Amniotic epithelial cell (primary cell): ENCODE data around the gene ARRDC2.
"Not testable (repeated sequence)": the region's sequence is repeated elsewhere in the genome, so short reads cannot be mapped to it uniquely, and the experiment has no call there.

ENCODE experiments used
- DNase-seq: peaks from one replicate; pipeline ENCODE4 v3.0.0-alpha.2; 2010; ENCODE audit warnings: low read depth

The ARRDC2 gene

DNA sequence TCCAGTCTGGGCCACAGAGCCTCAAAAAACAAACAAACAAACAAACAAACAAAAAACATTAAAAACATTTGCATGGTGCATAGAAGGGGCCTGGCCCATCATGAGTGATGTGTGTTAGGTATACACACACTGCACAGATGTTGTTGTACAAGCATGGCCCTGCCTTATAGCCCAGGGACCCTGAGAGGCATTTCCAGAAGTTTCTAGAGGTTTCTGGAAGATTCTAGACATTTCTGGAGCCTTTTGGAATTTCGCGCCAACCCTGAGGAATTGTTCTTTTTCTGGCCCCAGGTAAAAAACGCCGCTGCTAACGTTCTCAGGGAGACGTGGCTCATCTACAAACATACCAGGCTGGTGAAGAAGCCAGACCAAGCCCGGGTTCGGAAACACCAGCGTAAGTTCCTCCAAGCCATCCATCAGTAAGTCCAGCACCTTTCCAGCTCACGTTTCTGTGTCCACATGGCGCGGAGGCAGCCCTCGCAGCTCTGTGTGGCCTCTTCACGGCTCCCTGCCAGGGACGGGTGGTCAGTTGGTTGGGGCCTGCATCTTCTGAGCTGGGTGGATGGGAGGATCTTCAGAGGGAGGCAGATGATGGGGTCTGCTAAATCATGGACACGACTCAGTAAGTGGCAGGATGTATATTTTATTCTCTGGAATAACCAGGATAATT, 18.4 kb upstream of the ARRDC2 start:
- no peak for DNase-seq

DNA sequence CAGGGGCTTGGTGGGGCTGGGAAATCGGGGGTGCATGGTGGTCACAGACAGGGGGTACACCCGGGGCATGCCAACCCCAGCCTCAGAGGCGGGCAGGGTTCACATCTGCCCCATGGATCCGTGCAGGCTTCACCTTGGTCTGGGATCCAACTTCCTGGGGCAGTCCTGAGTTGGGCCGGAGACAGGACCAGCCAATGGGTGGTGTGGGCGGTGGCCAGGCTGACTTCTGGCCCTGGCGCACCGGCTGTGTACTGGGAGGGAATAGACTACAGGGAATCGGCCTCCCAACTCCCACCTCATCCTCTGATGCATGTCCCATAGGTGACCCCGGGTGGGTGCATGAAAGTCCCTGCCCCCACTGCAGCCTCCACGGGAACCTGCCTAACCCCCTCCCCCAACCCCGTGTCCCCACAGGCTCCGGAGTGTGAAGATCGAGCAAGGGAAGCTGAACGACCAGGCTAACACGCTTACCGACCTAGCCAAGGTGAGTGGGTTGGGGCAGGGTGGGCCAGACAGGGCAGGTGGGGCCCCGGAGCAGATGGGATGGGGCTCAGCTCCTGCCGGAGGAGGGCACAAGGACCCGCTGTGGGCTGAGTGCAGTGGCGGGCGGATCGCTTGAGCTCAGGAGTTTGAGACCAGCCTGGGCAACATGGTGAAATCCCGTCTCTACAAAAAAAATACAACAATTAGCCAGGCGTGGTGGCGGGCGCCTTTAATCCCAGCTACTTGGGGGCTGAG, 14.7 kb upstream of the ARRDC2 start:
- no peak for DNase-seq

DNA sequence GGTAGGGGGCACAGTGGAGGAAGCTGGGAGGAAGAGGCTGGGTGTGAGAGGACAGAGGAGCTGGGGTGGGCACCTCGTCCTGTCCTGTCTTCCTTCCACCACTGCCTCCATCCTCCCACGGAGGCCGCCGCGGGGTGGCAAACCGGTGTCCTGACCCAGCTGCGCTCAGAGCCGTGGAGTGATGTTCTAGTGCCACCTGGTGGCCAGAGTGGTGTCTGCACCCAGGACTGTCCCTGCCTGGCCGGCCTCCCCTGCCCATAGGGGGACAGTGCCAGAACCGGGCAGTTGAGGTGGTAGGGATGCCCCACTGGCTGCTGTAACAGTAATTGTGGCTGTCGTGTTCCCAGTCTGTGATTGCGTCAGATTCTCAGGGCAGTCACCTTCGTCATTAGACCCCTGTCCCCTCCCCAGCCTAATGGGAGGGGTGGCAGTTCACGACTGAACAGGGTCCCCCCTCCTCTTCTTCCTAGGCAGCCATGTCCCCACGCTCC, 11.1 kb upstream of the ARRDC2 start:
- DNase-seq = peak; percentile 48

DNA sequence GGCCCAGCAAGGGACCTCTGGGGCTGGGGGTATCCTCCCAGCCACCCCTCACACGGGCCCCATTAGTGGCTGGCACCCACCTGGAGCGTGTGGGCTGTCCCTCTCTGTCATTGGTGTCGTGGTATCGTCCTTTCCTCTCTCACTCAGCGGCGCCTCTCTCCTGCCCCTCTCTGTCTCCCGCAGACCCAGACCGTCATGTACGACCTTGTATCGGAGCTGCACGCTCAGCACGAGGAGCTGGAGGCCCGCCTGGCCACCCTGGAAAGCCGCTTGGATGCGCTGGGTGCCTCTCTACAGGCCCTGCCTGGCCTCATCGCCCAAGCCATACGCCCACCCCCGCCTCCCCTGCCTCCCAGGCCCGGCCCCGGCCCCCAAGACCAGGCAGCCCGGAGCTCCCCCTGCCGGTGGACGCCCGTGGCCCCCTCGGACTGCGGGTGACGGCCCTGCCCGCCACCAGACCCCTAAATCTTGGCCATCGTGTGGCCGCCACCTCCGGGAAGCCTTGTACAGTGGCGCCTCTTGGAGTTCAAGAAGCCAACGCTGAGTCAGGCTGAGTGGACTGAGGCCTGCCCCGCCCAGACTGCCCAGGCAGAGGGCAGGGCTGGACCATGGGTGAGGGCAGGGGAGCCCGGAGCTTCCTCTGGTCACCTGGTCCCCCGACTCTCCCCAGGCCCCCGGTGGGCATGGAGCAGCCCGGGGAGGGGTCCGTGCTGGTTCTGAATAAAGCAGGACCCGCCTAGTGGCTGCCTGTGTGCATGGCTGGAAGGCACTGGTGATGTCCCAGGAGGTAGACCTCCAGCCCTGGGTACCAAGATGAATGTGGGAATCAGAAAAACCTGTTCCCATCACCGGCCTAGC, 9.8 kb upstream of the ARRDC2 start:
- peak; percentile 25 for DNase-seq

DNA sequence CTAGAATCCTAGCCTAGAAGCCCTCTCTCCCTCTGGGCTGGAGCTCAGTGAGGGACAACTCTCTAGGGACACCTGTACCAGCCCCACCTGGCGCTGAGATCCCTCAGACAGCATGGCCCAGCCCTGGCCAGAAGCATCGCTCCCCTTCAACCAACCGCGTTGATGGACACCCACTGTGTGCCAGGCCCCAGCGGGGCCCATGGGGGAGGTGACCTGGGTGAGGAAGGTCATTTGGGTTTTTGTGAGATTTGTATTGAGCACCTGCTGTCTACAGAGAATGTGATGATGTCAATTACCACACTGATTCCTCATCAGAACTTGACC, 9.2 kb upstream of the ARRDC2 start:
- no peak for DNase-seq

DNA sequence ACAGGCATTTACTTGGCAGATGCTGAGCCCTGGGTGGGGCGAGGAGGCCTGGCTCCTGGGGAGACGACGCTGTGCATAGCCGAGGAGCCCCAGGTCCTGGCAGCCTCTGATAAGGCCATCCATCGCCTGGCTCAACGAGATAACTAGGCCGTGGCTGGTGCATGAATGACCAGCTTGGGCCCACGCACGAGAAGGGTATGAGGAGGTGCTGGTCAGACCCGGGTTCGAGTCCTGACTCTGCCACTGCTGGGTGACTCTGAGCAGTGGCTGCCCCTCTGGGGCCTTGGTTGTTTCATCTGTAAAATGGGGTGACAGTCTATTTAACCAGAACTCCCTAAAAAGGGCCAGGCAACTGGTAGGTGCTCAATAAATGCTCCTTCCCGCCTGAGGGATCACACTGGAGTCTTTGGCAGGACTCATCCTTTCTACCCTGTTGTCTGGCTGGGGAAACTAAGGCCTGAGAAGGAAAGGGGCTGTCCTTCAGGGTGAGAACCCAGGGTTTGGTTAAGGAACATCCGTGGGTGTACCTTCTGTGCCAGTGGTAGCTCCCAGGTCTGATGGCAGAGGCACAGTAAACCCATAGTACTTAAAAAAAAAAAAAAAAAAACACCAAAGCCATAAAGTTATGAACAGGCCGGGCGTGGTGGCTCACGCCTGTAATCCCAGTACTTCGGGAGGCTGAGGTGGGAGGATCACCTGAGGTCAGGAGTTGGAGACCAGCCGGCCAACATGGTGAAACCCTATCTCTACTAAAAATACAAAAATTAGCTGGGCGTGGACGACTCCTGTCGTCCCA, 8.1 kb upstream of the ARRDC2 start:
- DNase-seq = no peak

DNA sequence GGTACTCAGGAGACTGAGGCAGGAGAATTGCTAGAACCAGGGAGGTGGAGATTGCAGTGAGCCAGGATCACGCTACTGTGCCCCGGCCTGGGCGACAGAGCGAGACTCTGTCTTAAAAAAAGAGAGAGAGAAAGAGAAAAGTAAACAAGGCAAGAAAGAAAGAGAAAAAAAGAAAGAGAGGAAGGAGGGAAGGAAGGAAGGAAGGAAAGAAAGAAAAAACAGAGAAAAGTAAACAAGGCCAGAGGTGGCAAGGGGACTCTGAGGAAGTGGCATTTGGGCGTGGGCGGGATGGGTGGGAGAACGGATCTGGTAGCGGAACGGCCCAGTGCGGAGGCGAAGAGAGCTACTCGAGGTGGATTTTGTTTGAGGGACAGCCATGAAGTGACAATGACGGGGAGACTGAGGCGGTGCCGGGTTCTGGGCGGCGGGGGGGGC, 7.5 kb upstream of the ARRDC2 start:
- no peak for DNase-seq

DNA sequence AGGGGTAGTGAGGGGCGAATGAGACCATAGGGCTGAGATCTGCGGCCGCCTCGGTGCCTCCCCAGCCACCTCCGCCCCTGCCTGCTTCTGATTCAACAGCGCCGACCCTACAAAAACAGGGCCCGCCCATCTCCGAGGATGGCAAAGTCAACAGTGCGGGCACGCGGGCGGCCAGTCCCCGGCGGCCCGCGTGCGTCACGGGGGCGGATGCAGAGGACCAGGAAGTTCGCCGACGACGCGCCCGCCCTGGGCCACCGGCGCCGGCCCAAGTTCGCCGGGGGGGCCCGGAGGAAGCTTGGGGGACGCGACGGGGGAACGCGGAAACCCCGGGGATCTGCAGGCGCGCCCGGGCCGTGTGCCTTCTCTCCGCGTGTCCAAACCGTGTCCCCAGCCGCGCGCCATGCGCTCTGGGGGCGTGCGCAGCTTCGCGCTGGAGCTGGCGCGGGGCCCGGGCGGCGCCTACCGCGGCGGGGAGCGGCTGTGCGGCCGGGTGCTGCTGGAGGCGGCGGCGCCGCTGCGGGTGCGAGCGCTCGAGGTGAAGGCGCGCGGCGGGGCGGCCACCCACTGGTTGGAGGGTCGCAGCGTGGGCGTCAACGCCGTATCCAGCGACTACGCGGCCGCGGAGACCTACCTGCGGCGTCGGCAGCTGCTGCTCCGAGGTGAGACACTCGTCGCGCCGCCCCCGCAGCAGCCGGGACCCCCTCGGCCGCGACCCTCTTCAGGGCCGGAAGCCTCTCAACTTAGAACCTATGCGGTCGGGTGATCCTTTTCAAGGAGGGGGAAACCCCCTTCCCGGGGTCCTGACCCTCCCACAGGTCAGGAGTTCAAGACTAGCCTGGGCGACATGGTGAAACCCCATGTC, 6.8 kb upstream of the ARRDC2 start:
- peak; percentile 34 for DNase-seq

DNA sequence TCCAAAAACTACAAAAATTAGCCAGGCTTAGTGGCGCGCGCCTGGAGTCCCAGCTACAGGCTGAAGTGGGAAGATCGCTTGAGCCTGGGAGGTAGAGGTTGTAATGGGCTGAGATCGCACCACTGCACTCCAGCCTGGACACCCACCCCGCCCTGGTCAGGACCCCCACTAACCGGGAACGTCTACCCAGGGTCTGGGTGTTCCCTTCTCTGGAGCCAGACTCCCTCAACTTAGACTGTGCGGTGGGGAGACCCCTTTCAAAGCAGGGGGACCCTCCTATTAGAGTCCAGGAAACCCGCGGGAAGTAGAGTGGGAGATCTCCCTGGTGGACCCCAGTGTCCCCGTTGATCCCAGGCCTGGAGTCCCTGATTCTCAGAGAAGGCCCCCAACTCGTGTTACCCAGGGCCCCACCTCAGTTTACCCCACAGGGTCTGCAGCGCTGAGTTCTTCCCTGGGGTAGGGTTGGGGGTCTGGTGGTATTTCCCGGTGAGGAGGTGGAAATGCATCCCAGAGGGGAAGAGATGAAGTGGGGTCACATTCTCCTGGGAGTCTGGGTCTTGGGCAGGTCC, 6.1 kb upstream of the ARRDC2 start:
- DNase-seq = no peak

DNA sequence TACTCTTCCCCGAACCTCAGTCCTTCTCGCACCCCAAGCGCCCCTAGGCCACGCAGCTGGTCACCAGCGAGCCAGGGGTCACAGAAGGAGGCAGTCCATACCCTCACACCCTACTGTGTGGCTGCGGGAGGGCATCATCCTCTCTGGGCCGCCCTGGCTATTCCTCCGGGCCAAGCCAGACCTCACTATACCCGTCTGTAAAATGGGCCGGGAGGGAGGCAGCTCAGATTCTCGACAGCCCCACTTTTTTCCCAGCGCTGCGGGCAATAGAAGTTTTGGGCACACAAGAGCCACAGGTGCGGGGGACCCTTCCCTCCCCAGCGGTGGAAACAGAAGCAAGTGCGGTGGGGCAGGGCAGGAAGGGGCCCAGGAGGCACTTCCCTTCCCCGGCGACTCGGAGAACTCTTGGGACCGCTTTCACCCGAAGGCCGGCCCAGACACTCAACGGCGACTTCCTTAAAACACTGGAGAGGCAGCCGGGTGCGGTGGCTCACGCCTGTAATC, 5.6 kb upstream of the ARRDC2 start:
- DNase-seq = no peak

DNA sequence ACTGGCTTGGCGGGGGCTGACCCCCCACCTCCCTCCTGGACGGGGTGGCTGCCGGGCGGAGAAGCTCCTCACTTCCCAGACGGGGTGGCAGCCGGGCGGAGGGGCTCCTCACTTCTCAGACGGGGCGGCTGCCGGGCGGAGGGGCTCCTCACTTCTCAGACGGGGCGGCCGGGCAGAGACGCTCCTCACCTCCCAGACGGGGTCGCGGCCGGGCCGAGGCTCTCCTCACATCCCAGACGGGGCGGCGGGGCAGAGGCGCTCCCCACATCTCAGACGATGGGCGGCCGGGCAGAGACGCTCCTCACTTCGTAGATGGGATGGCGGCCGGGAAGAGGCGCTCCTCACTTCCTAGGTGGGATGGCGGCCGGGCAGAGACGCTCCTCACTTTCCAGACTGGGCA, 2.2 kb upstream of the ARRDC2 start:
- DNase-seq = not testable (repeated sequence)

DNA sequence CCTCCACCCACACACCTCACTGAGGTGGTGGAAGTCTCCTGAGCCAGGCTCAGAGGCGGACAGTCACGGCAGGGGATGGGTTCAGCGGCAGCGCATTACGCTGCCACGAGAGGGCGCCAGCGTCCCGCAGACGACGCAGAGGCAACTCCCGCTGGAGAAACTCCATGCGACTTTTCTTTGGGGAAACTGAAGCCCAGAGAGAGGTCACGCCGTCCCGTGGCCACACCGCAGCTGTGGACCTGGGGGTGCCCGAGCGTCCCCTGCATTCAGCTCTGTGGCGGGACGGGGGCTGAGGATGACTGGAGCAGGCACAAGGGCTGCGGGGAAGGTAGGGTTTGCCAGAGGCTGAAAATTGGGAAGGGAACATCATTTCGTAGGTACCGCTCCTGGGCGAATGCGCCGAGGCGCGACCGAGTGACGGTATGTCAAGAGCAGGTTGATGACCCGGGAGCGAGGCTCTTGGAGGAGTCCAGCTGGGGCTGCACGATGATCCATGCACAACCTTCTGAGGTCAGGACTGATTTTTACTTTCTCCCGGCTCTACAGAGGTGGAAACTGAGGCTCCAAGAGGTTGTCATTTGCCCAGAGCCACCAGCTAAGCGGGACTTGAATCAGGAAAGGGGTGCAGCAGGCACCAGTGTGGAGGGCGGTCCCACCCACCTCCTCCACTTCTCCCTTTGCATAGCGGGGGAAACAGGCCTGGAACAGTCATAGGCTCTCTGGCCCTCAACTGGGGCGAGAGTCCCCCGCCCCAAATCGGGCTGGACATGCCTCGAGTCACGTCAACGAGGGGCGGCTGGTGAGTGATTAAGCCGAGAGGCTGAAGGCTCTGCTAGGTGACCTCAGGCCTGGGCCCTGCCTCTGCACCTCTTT, 690 bp upstream of the ARRDC2 start:
- DNase-seq = peak; percentile 50

DNA sequence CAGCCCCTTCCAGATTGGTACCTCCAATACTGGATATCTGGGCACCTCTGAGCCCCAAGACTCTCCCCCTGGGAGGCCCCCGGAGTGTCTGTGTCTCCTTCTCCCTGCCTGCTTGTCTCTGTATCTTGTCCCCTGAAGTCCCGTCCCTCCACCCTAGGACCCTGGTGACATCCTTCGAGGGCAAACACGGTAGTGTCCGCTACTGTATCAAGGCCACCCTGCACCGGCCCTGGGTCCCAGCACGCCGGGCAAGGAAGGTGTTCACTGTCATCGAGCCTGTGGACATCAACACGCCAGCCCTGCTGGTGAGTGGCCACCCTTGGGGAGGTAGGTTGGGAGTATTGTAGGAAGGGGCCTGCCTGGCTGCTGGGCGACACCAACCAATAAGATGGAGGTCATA, 844 bp downstream of the ARRDC2 start:
- DNase-seq = no peak

DNA sequence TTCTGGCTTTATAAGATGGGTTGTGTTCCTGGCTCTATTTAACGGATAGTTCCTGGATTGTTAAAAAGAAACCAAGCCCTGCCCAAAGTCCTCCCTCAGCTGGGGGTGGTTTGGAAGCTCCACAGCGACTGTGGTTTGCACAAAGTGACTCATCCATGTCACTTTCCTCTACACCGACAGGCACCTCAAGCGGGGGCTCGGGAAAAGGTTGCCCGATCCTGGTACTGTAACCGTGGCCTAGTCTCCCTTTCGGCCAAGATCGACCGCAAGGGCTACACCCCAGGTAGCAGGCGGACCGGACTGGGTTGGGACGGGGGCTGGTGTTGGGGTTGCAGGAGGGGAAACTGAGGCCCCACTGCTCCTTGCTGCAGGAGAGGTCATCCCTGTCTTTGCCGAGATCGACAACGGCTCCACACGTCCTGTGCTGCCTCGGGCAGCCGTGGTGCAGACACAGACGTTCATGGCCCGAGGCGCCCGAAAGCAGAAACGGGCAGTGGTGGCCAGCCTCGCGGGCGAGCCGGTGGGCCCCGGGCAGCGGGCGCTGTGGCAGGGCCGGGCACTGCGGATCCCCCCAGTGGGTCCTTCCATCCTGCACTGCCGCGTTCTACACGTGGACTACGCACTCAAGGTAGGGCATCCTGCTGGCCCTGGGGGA, 1.6 kb downstream of the ARRDC2 start:
- no peak for DNase-seq

DNA sequence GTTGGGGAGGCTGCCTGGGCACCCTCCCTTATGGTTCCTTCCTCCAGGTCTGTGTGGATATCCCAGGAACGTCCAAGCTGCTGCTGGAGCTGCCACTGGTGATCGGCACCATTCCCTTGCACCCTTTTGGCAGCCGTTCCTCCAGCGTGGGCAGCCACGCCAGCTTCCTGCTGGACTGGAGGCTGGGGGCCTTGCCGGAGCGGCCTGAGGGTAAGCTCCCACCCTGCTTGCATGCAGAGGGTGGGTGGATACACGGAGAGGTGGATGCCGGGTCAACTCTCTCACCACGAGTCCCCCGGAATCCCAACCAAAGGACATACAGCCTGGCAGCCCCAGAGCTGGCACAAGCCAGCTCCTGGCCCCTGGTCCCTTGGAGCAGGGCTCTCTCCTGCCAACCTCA, 2.2 kb downstream of the ARRDC2 start:
- no peak for DNase-seq

DNA sequence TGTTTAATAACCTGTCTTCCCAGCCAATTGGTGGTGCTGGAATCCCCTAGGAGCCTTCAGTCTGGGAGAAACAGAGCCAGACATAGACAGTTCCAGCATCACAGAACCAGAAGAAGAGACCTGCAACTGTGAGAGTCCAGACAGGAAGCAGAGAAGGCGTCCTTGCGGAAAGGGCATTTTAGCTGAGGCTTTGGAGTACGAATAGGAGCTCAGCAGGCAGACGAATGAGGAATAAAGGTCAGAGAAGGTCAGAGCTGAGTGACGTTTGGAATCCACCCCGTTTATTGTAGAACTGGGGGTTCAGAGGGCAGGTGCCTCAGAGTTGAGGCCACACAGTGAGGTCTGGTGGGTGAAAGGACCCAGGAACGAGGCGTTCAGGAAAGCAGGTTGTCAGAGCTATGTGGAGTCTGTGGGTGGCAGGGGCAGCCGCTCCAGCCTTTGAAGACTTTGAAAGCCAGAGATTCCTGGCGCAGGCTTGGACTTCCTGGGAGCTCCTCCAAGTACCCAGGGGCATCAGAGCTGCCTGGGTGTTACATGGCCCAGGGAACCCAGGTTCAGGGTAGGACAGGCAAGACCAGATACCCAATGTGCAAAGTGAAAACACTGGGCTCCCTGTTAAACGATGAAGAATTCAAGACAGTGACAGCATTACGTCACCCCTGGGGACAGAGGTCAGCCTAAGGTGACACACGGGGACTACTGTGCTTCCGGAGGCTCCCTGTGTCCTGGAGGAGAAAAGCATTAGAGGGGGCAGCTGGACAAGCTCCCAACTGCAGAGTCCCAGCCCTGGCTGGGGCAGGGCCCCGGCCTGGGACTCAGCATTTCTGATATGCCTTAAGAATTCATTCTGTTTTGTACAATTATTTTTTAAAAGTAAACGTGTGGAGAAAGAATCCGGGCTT, 5.5 kb downstream of the ARRDC2 start:
- no peak for DNase-seq

DNA sequence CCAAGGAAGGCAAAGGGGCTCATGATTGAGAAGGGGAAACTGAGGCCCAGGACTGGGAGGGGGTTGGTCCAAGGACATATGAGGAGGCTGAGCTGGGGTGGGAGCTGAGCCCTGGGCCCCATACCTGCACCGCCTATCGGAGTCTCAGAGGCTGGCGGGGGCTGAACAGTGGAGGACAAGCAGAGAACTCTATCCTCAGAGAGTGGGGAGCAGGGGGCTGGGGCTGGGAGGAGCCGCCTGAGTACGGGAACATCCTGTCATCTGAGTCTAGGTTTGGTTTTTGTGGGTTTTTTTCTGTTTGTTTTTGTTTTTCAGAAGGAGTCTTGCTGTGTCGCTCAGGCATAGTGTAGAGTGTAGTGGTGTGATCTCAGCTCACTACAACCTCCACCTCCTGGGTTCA, 6.2 kb downstream of the ARRDC2 start:
- DNase-seq = no peak
